Right cardiac atrium (tissue), 5 donors: ENCODE measurements around the gene AADACL3. TPM values are rescaled to one million over a fixed set of nuclear protein-coding genes. Genes with fewer than 3 reads are reported as not detected.
A peak's percentile ranks its signal among the peaks of the same experiment; 100 is the strongest.

Experiments used
- ATAC-seq, 2 donors: fragments of 200-7000 bp; cut with Tn5 transposase; one replicate each; pipeline versions ENCODE4 v1.8.0 to v1.9.1; 2020; ENCODE audit warnings: moderate library complexity in 2 of 2, mild to moderate bottlenecking in 1 of 2
- DNase-seq, 3 donors: peaks; one replicate each; pipeline ENCODE4 v3.0.0-alpha.2; 2020
- H3K27ac ChIP-seq: one replicate; pipeline ENCODE4 v1.5.1; 2013; ENCODE audit warnings: mild to moderate bottlenecking, low read length, control low read depth, moderate library complexity
- H3K27me3 ChIP-seq: one replicate; pipeline ENCODE4 v1.6.1; 2013; ENCODE audit not compliant: control insufficient read depth, insufficient read depth
- H3K4me1 ChIP-seq: one replicate; pipeline ENCODE4 v1.6.1; 2013; ENCODE audit warnings: low read length; ENCODE audit not compliant: control insufficient read depth, insufficient read depth
- H3K4me3 ChIP-seq: one replicate; pipeline ENCODE4 v1.5.1; 2013; ENCODE audit warnings: low read length, control low read depth
- H3K9me3 ChIP-seq: one replicate; pipeline ENCODE4 v1.6.1; 2013; ENCODE audit warnings: low read length; ENCODE audit not compliant: control insufficient read depth
- WGBS: extraction: QIAGEN DNeasy Blood & Tissue Kit; methylation state at CpG from one replicate; pipeline ENCODE4 v1.1.7; 2013; 5-methylcytosine and 5-hydroxymethylcytosine counted together
- intact Hi-C, 4 donors: fragments of 100-400 bp; cut with DNase I; formaldehyde crosslinking; loops; one replicate each; pipeline versions ENCODE4 v1.11.0 to v1.14.0; 2022 to 2023
- polyA plus RNA-seq: library from polyadenylated mRNA; stranded (reverse); fragments of 200-250 nt; gene quantifications from one replicate; pipeline ENCODE4 v1.2.3, GENCODE V29; 2013
- total RNA-seq, 4 donors: library from RNA; stranded (reverse); fragmentation: NEBNext Ultra II Directional; extraction: Animal tissue kit (Norgen Biotek cat#: 25700); gene quantifications; one replicate each; pipeline ENCODE4 v1.2.1, GENCODE V29; 2021
- donor health status: healthy with polysubstance abuse.
- donor health status: DM: no; HTN: yes; CAD: no.
- donor health status: DM: no; HTN: no; CAD: no.
- donor health status: DM: no; HTN: yes; CAD: no; lungs with severe emphysema.
- donor health status: DM: yes; HTN: yes; CAD: no.

AADACL3 gene
- total and polyA plus RNA-seq, 5 donors, result not detected

GRCh38 chr1:12769031-12769430 lies 53.1 kb downstream of the AADACL3 start:
- H3K4me3 ChIP-seq, result no peak overlapping the region
- ATAC-seq (no peak), DNase-seq (no peak)
- intact Hi-C loops, result no loop called here
- H3K4me1 ChIP-seq, result no peaks in the 10 kb centered on the region
- peaks cover 3% of the 10 kb centered on the region for H3K27me3 ChIP-seq
- WGBS, result 52% methylated on average over 2 of the region's 2 CpGs
- H3K9me3 ChIP-seq, result no peaks in the 10 kb centered on the region
- H3K27ac ChIP-seq, result no peak overlapping the region

GRCh38 chr1:12769976-12770505 lies 54.1 kb downstream of the AADACL3 start:
- DNase-seq (peak in 1 of 3 donors; percentile 51), ATAC-seq (no peak)
- WGBS, result 49% methylated on average over 7 of the region's 7 CpGs
- Histone ChIP-seq H3K4me1 (no peaks in the 10 kb centered on the region), H3K9me3 (no peaks in the 10 kb centered on the region), H3K4me3 (no peak overlapping the region), H3K27me3 (peaks cover 3% of the 10 kb centered on the region), H3K27ac (no peak overlapping the region)
- intact Hi-C loops, result no loop called here

- Histone ChIP-seq H3K27ac (no peak overlapping the region), H3K27me3 (peaks cover 3% of the 10 kb centered on the region), H3K4me1 (no peaks in the 10 kb centered on the region), H3K9me3 (no peaks in the 10 kb centered on the region), H3K4me3 (no peak overlapping the region)
- WGBS, result 66% methylated on average over 2 of the region's 2 CpGs
- DNase-seq (no peak), ATAC-seq (no peak)
- intact Hi-C loops, result no loop called here
Observed at GRCh38 chr1:12770620-12771019, 54.7 kb downstream of the AADACL3 start.

GRCh38 chr1:12771186-12771585 lies 55.3 kb downstream of the AADACL3 start:
- no peak overlapping the region for H3K4me3 ChIP-seq
- intact Hi-C loops, result no loop called here
- DNase-seq (no peak), ATAC-seq (no peak)
- 65% methylated on average over 5 of the region's 5 CpGs for WGBS
- no peaks in the 10 kb centered on the region for H3K4me1 ChIP-seq
- H3K27me3 ChIP-seq, result peaks cover 4% of the 10 kb centered on the region
- no peak overlapping the region for H3K27ac ChIP-seq
- no peaks in the 10 kb centered on the region for H3K9me3 ChIP-seq

GRCh38 chr1:12772520-12772919 lies 56.6 kb downstream of the AADACL3 start:
- 86% methylated on average over 5 of the region's 5 CpGs for WGBS
- no peak overlapping the region for H3K27ac ChIP-seq
- no peaks in the 10 kb centered on the region for H3K4me1 ChIP-seq
- intact Hi-C loops, result no loop called here
- H3K9me3 ChIP-seq, result no peaks in the 10 kb centered on the region
- ATAC-seq (no peak), DNase-seq (no peak)
- no peak overlapping the region for H3K4me3 ChIP-seq
- peaks cover 5% of the 10 kb centered on the region for H3K27me3 ChIP-seq

- intact Hi-C loops, result no loop called here
- no peak for ATAC-seq
- 85% methylated on average over 5 of the region's 5 CpGs for WGBS
Observed at GRCh38 chr1:12773438-12773837, 57.5 kb downstream of the AADACL3 start, which contains the start of gene PRAMEF12. Gene PRAMEF12 (plus strand): TSS chr1:12773738. CDS start chr1:12774868, 1,130 bp downstream.

GRCh38 chr1:12774801-12775345 lies 59.0 kb downstream of the AADACL3 start:
- intact Hi-C loops, result no loop called here
- DNase-seq, result no peak
- Histone ChIP-seq H3K27ac (no peak overlapping the region), H3K4me1 (no peaks in the 10 kb centered on the region), H3K27me3 (peaks cover 2% of the 10 kb centered on the region), H3K9me3 (no peaks in the 10 kb centered on the region), H3K4me3 (no peak overlapping the region)
- no peak for ATAC-seq
- 81% methylated on average over 5 of the region's 5 CpGs for WGBS

More at GRCh38 chr1:12773438-12773837, 57.5 kb downstream of the AADACL3 start, which contains the start of gene PRAMEF12:
- no peak within 1 kb of the TSS for H3K4me3 ChIP-seq
- H3K4me1 ChIP-seq, result no peaks in the 10 kb centered on the region
- peaks cover 5% of the 10 kb centered on the region for H3K27me3 ChIP-seq
- H3K27ac ChIP-seq, result no peak within 1 kb of the TSS
- H3K9me3 ChIP-seq, result no peaks in the 10 kb centered on the region
- no peak for DNase-seq

- intact Hi-C loops, result no loop called here
- Histone ChIP-seq H3K27me3 (peaks cover 2% of the 10 kb centered on the region), H3K9me3 (no peaks in the 10 kb centered on the region), H3K4me3 (no peak overlapping the region), H3K27ac (no peak overlapping the region), H3K4me1 (no peaks in the 10 kb centered on the region)
- 76% methylated on average over 8 of the region's 8 CpGs for WGBS
- ATAC-seq (no peak), DNase-seq (no peak)
Observed at GRCh38 chr1:12775443-12775842, 59.5 kb downstream of the AADACL3 start.

GRCh38 chr1:12776801-12777557 lies 61.1 kb downstream of the AADACL3 start:
- Histone ChIP-seq H3K4me3 (no peak overlapping the region), H3K27ac (no peak overlapping the region), H3K27me3 (peaks cover 2% of the 10 kb centered on the region), H3K4me1 (no peaks in the 10 kb centered on the region), H3K9me3 (no peaks in the 10 kb centered on the region)
- DNase-seq, result no peak
- intact Hi-C loops, result no loop called here
- 88% methylated on average over 15 of the region's 15 CpGs for WGBS
- no peak for ATAC-seq
